ENCODE results near the gene LARP7.
A peak's percentile ranks its signal among the peaks of the same experiment; 100 is the strongest.
"Not testable (repeated sequence)": the region's sequence is repeated elsewhere in the genome, so short reads cannot be mapped to it uniquely, and the experiment has no call there.

LARP7 gene

GRCh38 chr4:112704991-112705845 is 68.3 kb downstream of the LARP7 start:
- peak; percentile 77 for DNase-seq
- Histone ChIP-seq H3K9me3 (ENCODE audit: control insufficient read depth, low read length) (no peaks in the 10 kb centered on the region), H3K27me3 (ENCODE audit: control insufficient read depth in 1 of 2, insufficient read depth in 1 of 2, low read length in 2 of 2) (peaks cover 29 to 33% of the 10 kb centered on the region in 2 experiments), H2BK12ac (ENCODE audit: low read length in 2 of 2) (no peak overlapping the region), H3K14ac (ENCODE audit: low read length in 2 of 2) (no peak overlapping the region), H3K27ac (ENCODE audit: low read length, poor library complexity, severe bottlenecking) (no peak overlapping the region), H3K18ac (ENCODE audit: low read depth in 1 of 2, low read length in 2 of 2) (no peak overlapping the region), H3K4me2 (ENCODE audit: low read length, poor library complexity, severe bottlenecking) (peak overlapping the region; percentile 80), H2AK5ac (ENCODE audit: low read length, severe bottlenecking) (no peak overlapping the region), H3K23ac (ENCODE audit: low read length in 2 of 2) (no peak overlapping the region), H2BK15ac (ENCODE audit: low read depth, poor library complexity, severe bottlenecking) (no peak overlapping the region), H3K79me1 (replicated peaks; ENCODE audit: low read length, poor library complexity, severe bottlenecking) (no peaks in the 10 kb centered on the region), H3K4me1 (ENCODE audit: control insufficient read depth, insufficient read depth, low read depth, low read length) (peaks cover 13% of the 10 kb centered on the region), H2BK120ac (ENCODE audit: low read depth, low read length) (no peak overlapping the region), H4K8ac (ENCODE audit: low read length) (no peak overlapping the region), H3K4me3 (ENCODE audit: insufficient read depth in 1 of 2, low read depth in 1 of 2, low read length in 2 of 2) (peak overlapping the region; percentile 42 to 71), H4K91ac (ENCODE audit: low read length) (no peak overlapping the region), H2BK5ac (ENCODE audit: low read depth, low read length, poor library complexity, severe bottlenecking) (no peak overlapping the region), H2AFZ (ENCODE audit: low read depth, low read length) (no peak overlapping the region), H3K9ac (ENCODE audit: low read length) (peak overlapping the region; percentile 22), H3K4ac (ENCODE audit: low read depth in 1 of 2, low read length in 2 of 2) (no peak overlapping the region), H3K36me3 (ENCODE audit: control insufficient read depth in 1 of 2, insufficient read depth in 2 of 2, low read depth in 1 of 2, low read length in 2 of 2) (no peaks in the 10 kb centered on the region)
- WGBS = 2% methylated on average over 12 of the region's 43 CpGs

- Histone ChIP-seq H3K27me3 (ENCODE audit: control insufficient read depth in 1 of 2, insufficient read depth in 1 of 2, low read length in 2 of 2) (peaks cover 29 to 33% of the 10 kb centered on the region in 2 experiments), H3K23ac (ENCODE audit: low read length in 2 of 2) (peak overlapping the region in 1 of 2 experiments; percentile 80), H2AFZ (ENCODE audit: low read depth, low read length) (peak overlapping the region; percentile 62), H3K9ac (ENCODE audit: low read length) (peak overlapping the region; percentile 60), H3K4me3 (ENCODE audit: insufficient read depth in 1 of 2, low read depth in 1 of 2, low read length in 2 of 2) (peak overlapping the region; percentile 64 to 79), H3K4me1 (ENCODE audit: control insufficient read depth, insufficient read depth, low read depth, low read length) (peaks cover 13% of the 10 kb centered on the region), H4K8ac (ENCODE audit: low read length) (peak overlapping the region; percentile 17), H3K4me2 (ENCODE audit: low read length, poor library complexity, severe bottlenecking) (peak overlapping the region; percentile 91)
- H2BK15ac ChIP-seq (ENCODE audit: low read depth, poor library complexity, severe bottlenecking); H2BK5ac ChIP-seq (ENCODE audit: low read depth, low read length, poor library complexity, severe bottlenecking); H3K14ac ChIP-seq (ENCODE audit: low read length in 2 of 2); H3K4ac ChIP-seq (ENCODE audit: low read depth in 1 of 2, low read length in 2 of 2); H2BK120ac ChIP-seq (ENCODE audit: low read depth, low read length); H4K91ac ChIP-seq (ENCODE audit: low read length); H3K27ac ChIP-seq (ENCODE audit: low read length, poor library complexity, severe bottlenecking); H2AK5ac ChIP-seq (ENCODE audit: low read length, severe bottlenecking); H3K36me3 ChIP-seq (ENCODE audit: control insufficient read depth in 1 of 2, insufficient read depth in 2 of 2, low read depth in 1 of 2, low read length in 2 of 2); H3K79me1 ChIP-seq (replicated peaks; ENCODE audit: low read length, poor library complexity, severe bottlenecking); H3K9me3 ChIP-seq (ENCODE audit: control insufficient read depth, low read length); H2BK12ac ChIP-seq (ENCODE audit: low read length in 2 of 2); H3K18ac ChIP-seq (ENCODE audit: low read depth in 1 of 2, low read length in 2 of 2): not testable (repeated sequence)
- peak; percentile 14 for DNase-seq
- 1% methylated on average over 31 of the region's 74 CpGs for WGBS
Observed at GRCh38 chr4:112705891-112706839, 69.2 kb downstream of the LARP7 start.

GRCh38 chr4:112706840-112707207 is 69.9 kb downstream of the LARP7 start:
- no peak overlapping the region for H3K9ac ChIP-seq (ENCODE audit: low read length)
- no peak for DNase-seq
- no peaks in the 10 kb centered on the region for H3K9me3 ChIP-seq (ENCODE audit: control insufficient read depth, low read length)
- no peaks in the 10 kb centered on the region for H3K79me1 ChIP-seq (replicated peaks; ENCODE audit: low read length, poor library complexity, severe bottlenecking)
- H2BK5ac ChIP-seq (ENCODE audit: low read depth, low read length, poor library complexity, severe bottlenecking) = no peak overlapping the region
- H3K4ac ChIP-seq (ENCODE audit: low read depth in 1 of 2, low read length in 2 of 2) = no peak overlapping the region
- H2AFZ ChIP-seq (ENCODE audit: low read depth, low read length) = no peak overlapping the region
- peak overlapping the region in 1 of 2 experiments; percentile 79 for H3K4me3 ChIP-seq (ENCODE audit: insufficient read depth in 1 of 2, low read depth in 1 of 2, low read length in 2 of 2)
- peak overlapping the region; percentile 91 for H3K4me2 ChIP-seq (ENCODE audit: low read length, poor library complexity, severe bottlenecking)
- H3K27ac ChIP-seq (ENCODE audit: low read length, poor library complexity, severe bottlenecking) = no peak overlapping the region
- WGBS = 6% methylated on average over 3 of the region's 4 CpGs
- H3K36me3 ChIP-seq (ENCODE audit: control insufficient read depth in 1 of 2, insufficient read depth in 2 of 2, low read depth in 1 of 2, low read length in 2 of 2) = no peaks in the 10 kb centered on the region
- peaks cover 13% of the 10 kb centered on the region for H3K4me1 ChIP-seq (ENCODE audit: control insufficient read depth, insufficient read depth, low read depth, low read length)
- no peak overlapping the region for H2BK12ac ChIP-seq (ENCODE audit: low read length in 2 of 2)
- H2BK120ac ChIP-seq (ENCODE audit: low read depth, low read length) = no peak overlapping the region
- peaks cover 29 to 33% of the 10 kb centered on the region in 2 experiments for H3K27me3 ChIP-seq (ENCODE audit: control insufficient read depth in 1 of 2, insufficient read depth in 1 of 2, low read length in 2 of 2)
- H4K8ac ChIP-seq (ENCODE audit: low read length) = no peak overlapping the region
- H4K91ac ChIP-seq (ENCODE audit: low read length) = no peak overlapping the region
- no peak overlapping the region for H3K14ac ChIP-seq (ENCODE audit: low read length in 2 of 2)
- H3K18ac ChIP-seq (ENCODE audit: low read depth in 1 of 2, low read length in 2 of 2) = no peak overlapping the region
- H3K23ac ChIP-seq (ENCODE audit: low read length in 2 of 2) = peak overlapping the region in 1 of 2 experiments; percentile 80
- no peak overlapping the region for H2AK5ac ChIP-seq (ENCODE audit: low read length, severe bottlenecking)
- H2BK15ac ChIP-seq (ENCODE audit: low read depth, poor library complexity, severe bottlenecking) = no peak overlapping the region
